Neural progenitor cell (in vitro differentiated cells): ENCODE data around the gene HSPB1.
A peak's percentile ranks its signal among the peaks of the same experiment; 100 is the strongest.

ENCODE experiments used
- CTCF ChIP-seq: fragments of 200-600 bp; sonication (generic); IDR thresholded peaks from 2 replicates; pipeline ENCODE4 v1.5.1; 2017; ENCODE audit warnings: antibody characterized with exemption, mild to moderate bottlenecking
- EZH2phosphoT487 ChIP-seq: fragments of 200-600 bp; sonication (generic); IDR thresholded peaks from 2 replicates; pipeline ENCODE4 v1.6.1; 2017; ENCODE audit warnings: antibody characterized with exemption

- TF ChIP-seq CTCF: peak; percentile 18
- no peak for TF ChIP-seq EZH2phosphoT487
Measured at GRCh38 chr7:76257973-76258372, 44.5 kb upstream of the HSPB1 start.
